Measurements from ENCODE around the gene RNF208. TPM values are rescaled to one million over a fixed set of nuclear protein-coding genes. Genes with fewer than 3 reads are reported as not detected.

The RNF208 gene
- total RNA-seq, 3 donors from 2014 or later = 3.3 to 6.0 (median 4.4) TPM

GRCh38 chr9:137192859-137193258 lies 29.2 kb downstream of the RNF208 start:
- Mint-ChIP-seq H3K9me3 (no peaks in the 10 kb centered on the region), H3K4me3 (no peak overlapping the region), H3K4me1 (ENCODE audit: low read depth) (peaks cover 15% of the 10 kb centered on the region), H3K36me3 (ENCODE audit: insufficient read depth) (peaks cover 4% of the 10 kb centered on the region), H3K27me3 (ENCODE audit: low read depth) (no peaks in the 10 kb centered on the region)
- ATAC-seq (no peak), DNase-seq (no peak)

DNA sequence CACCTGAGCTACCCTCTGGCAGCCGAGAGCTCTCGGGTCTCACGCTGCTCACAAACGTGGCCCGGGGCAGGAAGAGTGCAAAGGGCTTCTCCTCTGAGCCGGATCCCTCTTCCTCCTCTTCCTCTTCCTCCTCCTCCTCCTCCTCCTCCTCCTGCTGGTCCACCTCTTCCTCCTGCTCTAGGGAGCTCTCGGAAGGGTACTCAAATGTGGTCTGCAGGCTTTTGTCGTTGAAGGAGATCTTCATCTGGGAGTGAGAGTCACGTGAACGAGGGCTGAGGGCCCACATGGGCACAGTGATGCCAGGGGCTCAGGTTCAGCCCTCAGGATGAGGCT lies 29.6 kb downstream of the RNF208 start:
- Mint-ChIP-seq H3K4me3 (no peak overlapping the region), H3K36me3 (ENCODE audit: insufficient read depth) (peaks cover 4% of the 10 kb centered on the region), H3K27me3 (ENCODE audit: low read depth) (no peaks in the 10 kb centered on the region), H3K4me1 (ENCODE audit: low read depth) (peaks cover 18% of the 10 kb centered on the region), H3K9me3 (no peaks in the 10 kb centered on the region)
- no peak for ATAC-seq
- DNase-seq = no peak

GRCh38 chr9:137191691-137192447 lies 30.2 kb downstream of the RNF208 start:
- H3K36me3 Mint-ChIP-seq (ENCODE audit: insufficient read depth) = peaks cover 4% of the 10 kb centered on the region
- peaks cover 23% of the 10 kb centered on the region for H3K4me1 Mint-ChIP-seq (ENCODE audit: low read depth)
- no peaks in the 10 kb centered on the region for H3K27me3 Mint-ChIP-seq (ENCODE audit: low read depth)
- DNase-seq (no peak), ATAC-seq (no peak)
- no peaks in the 10 kb centered on the region for H3K9me3 Mint-ChIP-seq
- H3K4me3 Mint-ChIP-seq = no peak overlapping the region

- peak overlapping the region; percentile 69 for H3K4me3 Mint-ChIP-seq
Observed at GRCh38 chr9:137191245-137191644, 30.8 kb downstream of the RNF208 start.

DNA sequence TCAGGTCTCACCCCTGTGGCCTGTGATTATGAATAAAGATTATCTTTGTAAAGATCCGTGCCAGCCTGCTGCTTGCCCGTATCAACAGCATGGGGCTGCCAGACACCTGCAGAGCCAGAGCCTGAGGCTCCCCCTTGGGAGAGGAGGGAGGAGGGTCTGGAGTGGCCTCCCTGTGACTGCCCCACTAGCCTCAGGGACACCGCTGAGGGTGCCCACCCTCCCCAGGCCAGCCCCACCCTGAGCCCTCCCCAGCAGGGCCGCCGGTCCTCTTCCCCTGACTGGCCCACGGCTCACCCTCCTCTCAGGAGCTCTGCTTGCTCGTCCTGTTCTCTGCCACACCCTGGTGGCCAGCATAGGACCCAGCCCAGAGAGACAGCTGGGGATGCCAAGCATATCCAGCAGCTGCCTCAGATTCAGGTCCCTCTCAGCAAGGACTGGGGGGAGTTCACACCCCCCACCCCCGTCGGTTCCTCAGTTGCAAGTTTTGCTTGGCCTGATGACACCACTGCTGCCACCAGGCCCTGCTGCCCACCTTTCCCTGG lies 31.7 kb downstream of the RNF208 start:
- no peak for ATAC-seq
- Mint-ChIP-seq H3K27me3 (ENCODE audit: low read depth) (no peaks in the 10 kb centered on the region), H3K9me3 (no peaks in the 10 kb centered on the region), H3K4me3 (peak overlapping the region; percentile 96), H3K36me3 (ENCODE audit: insufficient read depth) (peaks cover 4% of the 10 kb centered on the region), H3K4me1 (ENCODE audit: low read depth) (peaks cover 31% of the 10 kb centered on the region)
- DNase-seq = no peak

More at GRCh38 chr9:137191245-137191644, 30.8 kb downstream of the RNF208 start:
- Mint-ChIP-seq H3K4me1 (ENCODE audit: low read depth) (peaks cover 29% of the 10 kb centered on the region), H3K36me3 (ENCODE audit: insufficient read depth) (peaks cover 4% of the 10 kb centered on the region), H3K9me3 (no peaks in the 10 kb centered on the region), H3K27me3 (ENCODE audit: low read depth) (no peaks in the 10 kb centered on the region)
- DNase-seq (no peak), ATAC-seq (no peak)

- peaks cover 31% of the 10 kb centered on the region for H3K4me1 Mint-ChIP-seq (ENCODE audit: low read depth)
Observed at GRCh38 chr9:137189297-137190295, 32.4 kb downstream of the RNF208 start.

DNA sequence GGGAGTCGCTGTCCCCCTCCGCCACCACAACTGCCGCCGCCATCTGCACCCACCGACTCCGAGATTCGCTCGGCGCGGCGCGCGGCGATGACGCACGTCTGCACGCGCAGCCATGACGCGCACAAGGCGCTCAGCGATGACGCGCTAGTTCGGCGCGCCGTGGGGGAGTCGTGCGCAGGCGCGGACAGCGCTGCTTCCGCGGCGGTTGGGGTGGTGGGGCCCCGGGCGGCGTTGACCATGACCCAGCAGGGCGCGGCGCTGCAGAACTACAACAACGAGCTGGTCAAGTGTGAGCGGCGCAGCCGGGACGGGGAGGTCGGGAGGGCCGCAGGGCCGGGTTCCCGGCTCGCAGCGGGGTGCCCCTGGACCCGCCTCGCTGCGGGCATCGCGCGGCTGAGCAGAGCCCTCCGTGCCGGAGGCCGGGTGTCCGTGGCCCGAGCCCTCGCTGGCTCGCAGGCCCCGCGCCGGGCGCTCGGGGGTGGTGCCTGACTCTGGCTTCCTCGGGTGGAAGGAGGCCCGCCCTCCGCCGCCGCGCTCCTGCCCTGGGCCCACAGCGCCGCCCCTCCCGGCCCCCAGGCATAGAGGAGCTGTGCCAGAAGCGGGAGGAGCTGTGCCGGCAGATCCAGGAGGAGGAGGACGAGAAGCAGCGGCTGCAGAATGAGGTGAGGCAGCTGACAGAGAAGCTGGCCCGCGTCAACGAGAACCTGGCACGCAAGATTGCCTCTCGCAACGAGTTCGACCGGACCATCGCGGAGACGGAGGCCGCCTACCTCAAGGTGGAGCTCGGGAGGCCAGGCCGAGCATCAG lies 33.3 kb downstream of the RNF208 start, which contains the start of the genes ANAPC2 and SSNA1:
TSS of gene ANAPC2 (minus strand) at position 71 of the 807 bp plus-strand sequence. CDS start at position 43, 28 bp downstream.
TSS of gene SSNA1 (plus strand) at position 187 of the 807 bp plus-strand sequence. CDS start at position 238, 51 bp downstream.
- Mint-ChIP-seq H3K27me3 (ENCODE audit: low read depth) (no peaks in the 10 kb centered on the region), H3K4me1 (ENCODE audit: low read depth) (peaks cover 36% of the 10 kb centered on the region), H3K36me3 (ENCODE audit: insufficient read depth) (peaks cover 5% of the 10 kb centered on the region), H3K4me3 (peak within 1 kb of the TSS; percentile 96), H3K9me3 (no peaks in the 10 kb centered on the region)
- ATAC-seq (peak; percentile 83), DNase-seq (peak; percentile 92)

More at GRCh38 chr9:137189297-137190295, 32.4 kb downstream of the RNF208 start:
- Mint-ChIP-seq H3K4me3 (peak overlapping the region; percentile 96), H3K27me3 (ENCODE audit: low read depth) (no peaks in the 10 kb centered on the region), H3K9me3 (no peaks in the 10 kb centered on the region), H3K36me3 (ENCODE audit: insufficient read depth) (peaks cover 4% of the 10 kb centered on the region)
- DNase-seq (no peak), ATAC-seq (no peak)

- H3K36me3 Mint-ChIP-seq (ENCODE audit: insufficient read depth) = peaks cover 12% of the 10 kb centered on the region
- peaks cover 36% of the 10 kb centered on the region for H3K4me1 Mint-ChIP-seq (ENCODE audit: low read depth)
- no peaks in the 10 kb centered on the region for H3K27me3 Mint-ChIP-seq (ENCODE audit: low read depth)
- H3K9me3 Mint-ChIP-seq = no peaks in the 10 kb centered on the region
- H3K4me3 Mint-ChIP-seq = peak overlapping the region; percentile 90
- peak; percentile 12 to 16 for ATAC-seq
- DNase-seq = no peak
Observed at GRCh38 chr9:137188086-137188489, 34.0 kb downstream of the RNF208 start.

DNA sequence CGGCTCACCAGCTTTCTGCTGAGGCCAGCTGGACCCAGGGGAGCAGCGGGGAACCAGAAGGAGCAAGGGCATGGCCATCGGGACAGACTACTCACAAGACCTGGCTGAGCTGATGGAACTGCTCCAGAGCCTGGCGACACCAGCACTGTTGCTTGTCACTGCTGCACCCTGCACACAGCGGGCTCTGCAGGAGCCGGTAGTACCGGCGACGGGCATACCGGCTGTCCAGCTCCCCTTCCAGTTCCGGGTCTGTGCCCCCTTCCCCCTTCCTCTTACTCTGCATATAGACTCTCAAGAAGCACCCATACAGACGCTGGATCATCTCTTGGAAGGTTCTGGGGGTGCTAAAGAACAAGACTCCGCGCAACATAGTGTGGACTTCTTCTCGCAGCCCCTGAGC lies 34.7 kb downstream of the RNF208 start:
- Mint-ChIP-seq H3K27me3 (ENCODE audit: low read depth) (no peaks in the 10 kb centered on the region), H3K4me3 (peak overlapping the region; percentile 90), H3K9me3 (no peaks in the 10 kb centered on the region), H3K36me3 (ENCODE audit: insufficient read depth) (peaks cover 12% of the 10 kb centered on the region), H3K4me1 (ENCODE audit: low read depth) (peaks cover 36% of the 10 kb centered on the region)
- no peak for ATAC-seq
- no peak for DNase-seq

DNA sequence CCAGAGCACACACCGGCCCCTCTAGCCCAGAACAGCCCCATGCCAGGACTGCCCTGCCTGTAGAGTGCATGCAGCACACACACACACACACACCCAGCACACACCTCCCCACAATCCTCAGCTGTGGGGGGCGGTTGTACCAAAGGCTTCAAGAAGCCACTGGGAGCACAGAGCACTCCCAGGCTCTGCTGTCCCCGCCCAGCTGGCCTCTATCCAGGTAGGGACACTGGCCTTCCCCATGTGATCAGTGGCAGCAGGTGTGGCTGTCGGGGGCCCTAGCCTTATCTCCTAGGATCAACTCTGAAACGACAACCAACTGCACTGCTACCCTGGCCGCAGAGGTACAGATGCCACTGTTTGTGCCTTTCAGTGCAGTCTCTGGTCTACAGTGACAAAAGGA lies 35.7 kb downstream of the RNF208 start:
- Mint-ChIP-seq H3K4me3 (peak overlapping the region; percentile 90), H3K9me3 (no peaks in the 10 kb centered on the region), H3K36me3 (ENCODE audit: insufficient read depth) (peaks cover 16% of the 10 kb centered on the region), H3K4me1 (ENCODE audit: low read depth) (peaks cover 36% of the 10 kb centered on the region), H3K27me3 (ENCODE audit: low read depth) (no peaks in the 10 kb centered on the region)
- ATAC-seq (no peak), DNase-seq (no peak)

GRCh38 chr9:137185921-137186320 lies 36.1 kb downstream of the RNF208 start:
- Mint-ChIP-seq H3K4me3 (peak overlapping the region; percentile 90), H3K27me3 (ENCODE audit: low read depth) (no peaks in the 10 kb centered on the region), H3K4me1 (ENCODE audit: low read depth) (peaks cover 36% of the 10 kb centered on the region), H3K9me3 (no peaks in the 10 kb centered on the region), H3K36me3 (ENCODE audit: insufficient read depth) (peaks cover 16% of the 10 kb centered on the region)
- no peak for ATAC-seq
- no peak for DNase-seq

GRCh38 chr9:137184881-137185660 lies 37.0 kb downstream of the RNF208 start:
- Mint-ChIP-seq H3K36me3 (ENCODE audit: insufficient read depth) (peaks cover 14% of the 10 kb centered on the region), H3K4me1 (ENCODE audit: low read depth) (peaks cover 31% of the 10 kb centered on the region), H3K27me3 (ENCODE audit: low read depth) (no peaks in the 10 kb centered on the region), H3K9me3 (no peaks in the 10 kb centered on the region), H3K4me3 (no peak overlapping the region)
- DNase-seq (no peak), ATAC-seq (no peak)
